Measurements from ENCODE around the gene CSNK1G3. TPM values are rescaled to one million over a fixed set of nuclear protein-coding genes. Genes with fewer than 3 reads are reported as not detected.
A peak's percentile ranks its signal among the peaks of the same experiment; 100 is the strongest.

CSNK1G3 gene
- total and polyA plus RNA-seq, 2 experiments from 2014 or later = 37.4 to 79.9 TPM

GRCh38 chr5:123496892-123497291 is 15.1 kb upstream of the CSNK1G3 start:
- Histone ChIP-seq H2AFZ (no peak overlapping the region), H3K27me3 (replicated peaks; ENCODE audit: insufficient read depth) (no peaks in the 10 kb centered on the region), H3K9me2 (ENCODE audit: insufficient read depth) (no peaks in the 10 kb centered on the region), H3K4me3 (no peak overlapping the region), H4K20me1 (ENCODE audit: insufficient read depth) (no peaks in the 10 kb centered on the region), H3F3A (ENCODE audit: insufficient read depth) (peaks cover 13% of the 10 kb centered on the region), H3K27ac (peak overlapping the region; percentile 50), H3K9me3 (ENCODE audit: low read depth) (no peaks in the 10 kb centered on the region), H3K36me3 (ENCODE audit: low read depth) (no peaks in the 10 kb centered on the region), H3K4me2 (ENCODE audit: unreplicated experiment) (peak overlapping the region; percentile 49), H3K9ac (no peak overlapping the region), H3K4me1 (ENCODE audit: insufficient read depth) (peaks cover 32% of the 10 kb centered on the region), H3K79me2 (ENCODE audit: insufficient read depth) (no peaks in the 10 kb centered on the region)
- 63 to 67% methylated on average over 3 of the region's 3 CpGs for WGBS, 2 experiments (ENCODE audit: low coverage in 1 of 2, low lambda C conversion rate in 2 of 2, missing lambda C conversion rate in 2 of 2)
- TF ChIP-seq EZH2 (IDR thresholded peaks at IDR 0.05; ENCODE audit: insufficient read depth, poor library complexity, severe bottlenecking) = no peak
- no peak for TF ChIP-seq EZH2phosphoT487 (IDR thresholded peaks at IDR 0.05; ENCODE audit: insufficient read depth, low read depth)
- in situ Hi-C loops (cut with MboI) = no loop called here
- peak; percentile 76 for DNase-seq

DNA sequence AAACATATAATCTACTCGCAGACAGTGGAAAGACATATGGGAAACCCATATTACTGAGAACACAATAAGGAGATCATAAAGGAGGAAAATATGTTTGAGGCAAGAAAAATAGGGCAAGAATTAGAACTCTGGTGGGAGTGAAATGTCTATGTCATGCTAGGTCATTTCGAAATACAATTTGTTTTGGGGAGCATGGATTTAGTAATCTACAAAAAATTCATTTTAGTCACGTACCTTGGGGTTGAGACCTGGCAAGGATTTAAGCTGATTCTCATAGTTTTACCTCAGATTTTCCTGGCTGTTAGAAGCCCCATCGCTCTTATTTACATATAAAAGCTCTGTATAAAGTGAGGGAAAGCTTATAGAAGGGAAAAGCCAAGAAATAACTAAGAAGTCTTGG is 11.5 kb upstream of the CSNK1G3 start:
- no peaks in the 10 kb centered on the region for H3K36me3 ChIP-seq (ENCODE audit: low read depth)
- no peaks in the 10 kb centered on the region for H3K9me2 ChIP-seq (ENCODE audit: insufficient read depth)
- DNase-seq = peak; percentile 57
- H3K27ac ChIP-seq = peak overlapping the region; percentile 40; the same call in 1 of the 2 replicates
- H3K4me3 ChIP-seq = no peak overlapping the region
- no peaks in the 10 kb centered on the region for H3K9me3 ChIP-seq (ENCODE audit: low read depth)
- H3K4me1 ChIP-seq (ENCODE audit: insufficient read depth) = peaks cover 28% of the 10 kb centered on the region
- H4K20me1 ChIP-seq (ENCODE audit: insufficient read depth) = no peaks in the 10 kb centered on the region
- WGBS, 2 experiments (ENCODE audit: low coverage in 1 of 2, low lambda C conversion rate in 2 of 2, missing lambda C conversion rate in 2 of 2) = 69 to 74% methylated on average over 4 of the region's 4 CpGs
- peak overlapping the region; percentile 7; the same call in 1 of the 2 replicates for H2AFZ ChIP-seq
- no peaks in the 10 kb centered on the region for H3K79me2 ChIP-seq (ENCODE audit: insufficient read depth)
- in situ Hi-C loops (cut with MboI) = no loop called here
- TF ChIP-seq EZH2 (IDR thresholded peaks at IDR 0.05; ENCODE audit: insufficient read depth, poor library complexity, severe bottlenecking) (no peak), EZH2phosphoT487 (IDR thresholded peaks at IDR 0.05; ENCODE audit: insufficient read depth, low read depth) (no peak)
- no peak overlapping the region for H3K9ac ChIP-seq
- peaks cover 6% of the 10 kb centered on the region; the same call in 1 of the 2 replicates for H3F3A ChIP-seq (ENCODE audit: insufficient read depth)
- H3K27me3 ChIP-seq (replicated peaks; ENCODE audit: insufficient read depth) = no peaks in the 10 kb centered on the region
- peak overlapping the region; percentile 40 for H3K4me2 ChIP-seq (ENCODE audit: unreplicated experiment)

DNA sequence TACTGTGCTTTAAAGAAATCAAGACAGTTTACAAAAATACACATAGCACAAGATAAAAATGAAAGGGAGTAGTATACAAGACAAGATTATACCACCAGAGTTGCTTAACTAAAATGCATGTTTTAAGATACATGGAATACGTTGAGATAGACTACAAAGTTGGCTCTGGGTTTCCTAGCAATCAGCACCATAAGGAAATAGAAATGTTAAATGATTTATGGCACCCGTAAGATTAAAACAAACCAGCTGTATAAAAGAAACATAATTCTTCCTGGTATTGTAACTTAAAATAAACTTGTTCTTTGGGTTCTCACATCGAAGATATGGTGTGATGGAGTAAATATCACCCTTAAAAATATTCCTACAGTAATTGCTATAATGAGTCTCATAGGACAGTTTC is 9.9 kb upstream of the CSNK1G3 start:
- TF ChIP-seq EZH2phosphoT487 (IDR thresholded peaks at IDR 0.05; ENCODE audit: insufficient read depth, low read depth) (no peak), EZH2 (IDR thresholded peaks at IDR 0.05; ENCODE audit: insufficient read depth, poor library complexity, severe bottlenecking) (no peak)
- H3K36me3 ChIP-seq (ENCODE audit: low read depth) = no peaks in the 10 kb centered on the region
- H3K4me1 ChIP-seq (ENCODE audit: insufficient read depth) = peaks cover 13% of the 10 kb centered on the region; the same call in 1 of the 2 replicates
- H3K9ac ChIP-seq = no peak overlapping the region
- no peaks in the 10 kb centered on the region for H3K27me3 ChIP-seq (replicated peaks; ENCODE audit: insufficient read depth)
- no peaks in the 10 kb centered on the region for H3F3A ChIP-seq (ENCODE audit: insufficient read depth)
- no peaks in the 10 kb centered on the region for H4K20me1 ChIP-seq (ENCODE audit: insufficient read depth)
- DNase-seq = no peak
- no peak overlapping the region for H3K4me2 ChIP-seq (ENCODE audit: unreplicated experiment)
- in situ Hi-C loops (cut with MboI) = no loop called here
- 0 out of 2 replicates have a peak, but pooled peaks cover 2% of the 10 kb centered on the region for H3K9me2 ChIP-seq (ENCODE audit: insufficient read depth)
- H3K4me3 ChIP-seq = no peak overlapping the region
- 14 to 24% methylated on average over 3 of the region's 3 CpGs for WGBS, 2 experiments (ENCODE audit: low coverage in 1 of 2, low lambda C conversion rate in 2 of 2, missing lambda C conversion rate in 2 of 2)
- H2AFZ ChIP-seq = no peak overlapping the region
- H3K9me3 ChIP-seq (ENCODE audit: low read depth) = no peaks in the 10 kb centered on the region
- H3K27ac ChIP-seq = no peak overlapping the region
- no peaks in the 10 kb centered on the region for H3K79me2 ChIP-seq (ENCODE audit: insufficient read depth)

DNA sequence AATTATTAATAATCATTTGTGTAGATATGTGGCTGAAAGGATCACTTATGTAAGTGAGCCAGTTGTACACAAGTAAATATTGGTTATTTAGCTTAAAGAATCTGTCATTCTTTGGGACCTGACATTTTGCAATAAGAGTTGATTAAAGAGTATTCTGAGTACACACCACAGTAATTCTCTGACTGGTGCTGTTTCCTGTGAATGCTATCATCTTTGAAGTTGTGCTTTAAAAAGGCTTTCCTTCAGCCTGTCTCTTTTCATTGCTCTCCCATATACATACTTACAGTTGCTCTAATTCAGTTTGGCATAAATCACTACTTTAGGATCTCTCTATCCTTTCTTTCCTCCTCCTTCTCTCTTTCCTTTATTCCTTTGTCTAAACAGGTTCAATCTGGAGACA is 8.7 kb upstream of the CSNK1G3 start:
- no peak overlapping the region for H3K4me3 ChIP-seq
- 0 out of 2 replicates have a peak, but pooled peaks cover 5% of the 10 kb centered on the region for H3K9me2 ChIP-seq (ENCODE audit: insufficient read depth)
- in situ Hi-C loops (cut with MboI) = no loop called here
- H3K4me1 ChIP-seq (ENCODE audit: insufficient read depth) = peaks cover 21% of the 10 kb centered on the region
- no peak for DNase-seq
- H2AFZ ChIP-seq = 0 out of 2 replicates have a peak overlapping the region, but pooled peaks have one; percentile 18
- no peaks in the 10 kb centered on the region for H4K20me1 ChIP-seq (ENCODE audit: insufficient read depth)
- no peaks in the 10 kb centered on the region for H3K9me3 ChIP-seq (ENCODE audit: low read depth)
- peaks cover 9% of the 10 kb centered on the region; the same call in 1 of the 2 replicates for H3F3A ChIP-seq (ENCODE audit: insufficient read depth)
- TF ChIP-seq EZH2phosphoT487 (IDR thresholded peaks at IDR 0.05; ENCODE audit: insufficient read depth, low read depth) = no peak
- no peak for TF ChIP-seq EZH2 (IDR thresholded peaks at IDR 0.05; ENCODE audit: insufficient read depth, poor library complexity, severe bottlenecking)
- no peaks in the 10 kb centered on the region for H3K36me3 ChIP-seq (ENCODE audit: low read depth)
- no peak overlapping the region for H3K27ac ChIP-seq
- H3K27me3 ChIP-seq (replicated peaks; ENCODE audit: insufficient read depth) = no peaks in the 10 kb centered on the region
- H3K9ac ChIP-seq = no peak overlapping the region
- no peaks in the 10 kb centered on the region for H3K79me2 ChIP-seq (ENCODE audit: insufficient read depth)
- no peak overlapping the region for H3K4me2 ChIP-seq (ENCODE audit: unreplicated experiment)

- in situ Hi-C loops (cut with MboI) = no loop called here
- TF ChIP-seq EZH2phosphoT487 (IDR thresholded peaks at IDR 0.05; ENCODE audit: insufficient read depth, low read depth) = no peak
- TF ChIP-seq EZH2 (IDR thresholded peaks at IDR 0.05; ENCODE audit: insufficient read depth, poor library complexity, severe bottlenecking) = no peak
- Histone ChIP-seq H3K9me2 (ENCODE audit: insufficient read depth) (0 out of 2 replicates have a peak, but pooled peaks cover 5% of the 10 kb centered on the region), H2AFZ (no peak overlapping the region), H3F3A (ENCODE audit: insufficient read depth) (peaks cover 15% of the 10 kb centered on the region; the same call in 1 of the 2 replicates), H3K4me2 (ENCODE audit: unreplicated experiment) (no peak overlapping the region), H3K4me3 (no peak overlapping the region), H3K9ac (no peak overlapping the region), H3K79me2 (ENCODE audit: insufficient read depth) (no peaks in the 10 kb centered on the region), H3K4me1 (ENCODE audit: insufficient read depth) (peaks cover 23% of the 10 kb centered on the region), H3K27ac (no peak overlapping the region), H3K36me3 (ENCODE audit: low read depth) (no peaks in the 10 kb centered on the region), H4K20me1 (ENCODE audit: insufficient read depth) (no peaks in the 10 kb centered on the region), H3K9me3 (ENCODE audit: low read depth) (no peaks in the 10 kb centered on the region), H3K27me3 (replicated peaks; ENCODE audit: insufficient read depth) (no peaks in the 10 kb centered on the region)
- 47 to 49% methylated on average over 2 of the region's 2 CpGs for WGBS, 2 experiments (ENCODE audit: low coverage in 1 of 2, low lambda C conversion rate in 2 of 2, missing lambda C conversion rate in 2 of 2)
- no peak for DNase-seq
These were observed 6.3 kb upstream of the CSNK1G3 start for GRCh38 chr5:123505633-123506032.

Measured in GM23248 (cell line).